DMS114 treated with DMSO at 0.1 percent for 48 hours (cell line): ENCODE results near the gene KCTD17.
A peak's percentile ranks its signal among the peaks of the same experiment; 100 is the strongest.

ENCODE experiments used
- DNase-seq: peaks from one replicate; lab custom pipeline; 2025; ENCODE audit not compliant: unreplicated experiment; lab: John Stamatoyannopoulos, UW

Gene KCTD17

GRCh38 chr22:37020192-37020479 is 31.4 kb upstream of the KCTD17 start:
- peak; percentile 6 for DNase-seq

GRCh38 chr22:37021041-37021440 is 30.5 kb upstream of the KCTD17 start:
- no peak for DNase-seq

GRCh38 chr22:37021710-37022482 is 29.6 kb upstream of the KCTD17 start:
- no peak for DNase-seq

GRCh38 chr22:37022483-37023337 is 28.8 kb upstream of the KCTD17 start:
- DNase-seq: no peak

- no peak for DNase-seq
Observed at GRCh38 chr22:37023743-37024338, 27.7 kb upstream of the KCTD17 start.

GRCh38 chr22:37024339-37025157 is 27.0 kb upstream of the KCTD17 start:
- no peak for DNase-seq

- no peak for DNase-seq
Observed at GRCh38 chr22:37025500-37026070, 26.0 kb upstream of the KCTD17 start.

GRCh38 chr22:37026325-37026724 is 25.2 kb upstream of the KCTD17 start:
- no peak for DNase-seq

- DNase-seq: no peak
Observed at GRCh38 chr22:37027556-37027955, 24.0 kb upstream of the KCTD17 start.

- DNase-seq: no peak
Observed at GRCh38 chr22:37028692-37029674, 22.6 kb upstream of the KCTD17 start.

- no peak for DNase-seq
Observed at GRCh38 chr22:37030560-37031281, 20.8 kb upstream of the KCTD17 start.

- no peak for DNase-seq
Observed at GRCh38 chr22:37032134-37032534, 19.4 kb upstream of the KCTD17 start.

- DNase-seq: no peak
Observed at GRCh38 chr22:37032535-37033460, 18.7 kb upstream of the KCTD17 start.

GRCh38 chr22:37033605-37034430 is 17.7 kb upstream of the KCTD17 start:
- DNase-seq: no peak

- no peak for DNase-seq
Observed at GRCh38 chr22:37036655-37037377, 14.7 kb upstream of the KCTD17 start.

GRCh38 chr22:37037669-37038068 is 13.9 kb upstream of the KCTD17 start:
- no peak for DNase-seq
